Uterus (tissue), 2 donors: ENCODE data around the gene LRRC40.

ENCODE experiments used
- CTCF ChIP-seq, 4 experiments: fragments of 200-600 bp in 2 of 4; fragments of 450-650 bp in 2 of 4; sonication (generic) in 2 of 4; IDR thresholded peaks; one replicate each; pipeline ENCODE4 v1.5.1; 2016 to 2019; ENCODE audit warnings: antibody characterized with exemption in 4 of 4, mild to moderate bottlenecking in 2 of 4, moderate library complexity in 1 of 4
- POLR2A ChIP-seq, 2 donors: fragments of 450-650 bp; IDR thresholded peaks; one replicate each; pipeline ENCODE4 v1.6.1; 2016; ENCODE audit warnings: antibody characterized with exemption in 2 of 2, mild to moderate bottlenecking in 1 of 2, moderate library complexity in 1 of 2

- TF ChIP-seq CTCF (IDR thresholded peaks at IDR 0.05) (no peak), POLR2A (IDR thresholded peaks at IDR 0.05) (no peak)
Observed at GRCh38 chr1:70202173-70202758, 3.1 kb downstream of the LRRC40 start.
